HG02623 (cell line): Measurements from ENCODE around the gene RASGEF1C.

Source experiments
- ATAC-seq: cut with Tn5 transposase; IDR thresholded peaks from one replicate; pipeline ENCODE4 v1.9.1; 2021; ENCODE audit warnings: moderate library complexity; ENCODE audit not compliant: unreplicated experiment

The RASGEF1C gene

GRCh38 chr5:180068519-180069090, 140.4 kb downstream of the RASGEF1C start:
- ATAC-seq: no peak

GRCh38 chr5:180067986-180068385, 141.0 kb downstream of the RASGEF1C start:
- ATAC-seq: no peak

- ATAC-seq: no peak
These were observed 148.8 kb downstream of the RASGEF1C start for GRCh38 chr5:180060192-180060591.

- no peak for ATAC-seq
These were observed 149.7 kb downstream of the RASGEF1C start for GRCh38 chr5:180059326-180059725.

GRCh38 chr5:180056153-180056552, 152.9 kb downstream of the RASGEF1C start:
- no peak for ATAC-seq

GRCh38 chr5:180054226-180054625, 154.8 kb downstream of the RASGEF1C start:
- no peak for ATAC-seq

- ATAC-seq: no peak
These were observed 155.9 kb downstream of the RASGEF1C start for GRCh38 chr5:180053061-180053602.

- no peak for ATAC-seq
These were observed 156.7 kb downstream of the RASGEF1C start for GRCh38 chr5:180052211-180052818.
